GM23338 (cell line): Measurements from ENCODE around the gene MKRN1. TPM values are rescaled to one million over a fixed set of nuclear protein-coding genes. Genes with fewer than 3 reads are reported as not detected.
A peak's percentile ranks its signal among the peaks of the same experiment; 100 is the strongest.

ENCODE experiments used
- ATAC-seq: fragments of 200-7000 bp; cut with Tn5 transposase; 3 replicates; pipeline ENCODE4 v1.9.1; 2020
- DNase-seq: peaks from one replicate; pipeline ENCODE4 v3.0.0-alpha.2; 2015; ENCODE audit warnings: low spot score
- H2AFZ ChIP-seq: fragments of 200-600 bp; sonication (generic); 2 replicates; pipeline ENCODE4 v1.8.0; 2016; ENCODE audit warnings: antibody characterized with exemption, mild to moderate bottlenecking, moderate library complexity
- H3F3A ChIP-seq: fragments of 200-600 bp; sonication (generic); replicated peaks from 2 replicates; pipeline ENCODE4 v1.8.0; 2017; ENCODE audit warnings: antibody characterized with exemption, mixed run types, low read depth
- H3K27ac ChIP-seq: fragments of 200-600 bp; sonication (generic); 2 replicates; pipeline ENCODE4 v1.6.1; 2016; ENCODE audit warnings: low read depth
- H3K27me3 ChIP-seq: fragments of 200-600 bp; sonication (generic); 2 replicates; pipeline ENCODE4 v1.8.0; 2016; ENCODE audit warnings: mild to moderate bottlenecking, mixed run types, moderate library complexity; ENCODE audit not compliant: insufficient read depth
- H3K36me3 ChIP-seq: fragments of 200-600 bp; sonication (generic); 2 replicates; pipeline ENCODE4 v1.8.0; 2016; ENCODE audit warnings: mild to moderate bottlenecking; ENCODE audit not compliant: insufficient read depth
- H3K4me1 ChIP-seq: fragments of 200-600 bp; sonication (generic); 2 replicates; pipeline ENCODE4 v1.8.0; 2016; ENCODE audit warnings: mild to moderate bottlenecking, moderate library complexity; ENCODE audit not compliant: insufficient read depth
- H3K4me2 ChIP-seq: fragments of 200-600 bp; sonication (generic); 2 replicates; pipeline ENCODE4 v1.7.1; 2017; ENCODE audit warnings: mixed run types
- H3K4me3 ChIP-seq: fragments of 200-600 bp; sonication (generic); 2 replicates; pipeline ENCODE4 v1.6.1; 2016; ENCODE audit warnings: mixed run types
- H3K79me2 ChIP-seq: fragments of 200-600 bp; sonication (generic); replicated peaks from 2 replicates; pipeline ENCODE4 v1.8.0; 2017; ENCODE audit warnings: mild to moderate bottlenecking; ENCODE audit not compliant: insufficient read depth
- H3K9me2 ChIP-seq: fragments of 200-600 bp; sonication (generic); 2 replicates; pipeline ENCODE4 v1.8.0; 2017; ENCODE audit not compliant: insufficient read depth
- H4K20me1 ChIP-seq: fragments of 200-600 bp; sonication (generic); replicated peaks from 2 replicates; pipeline ENCODE4 v1.8.0; 2017; ENCODE audit warnings: mild to moderate bottlenecking; ENCODE audit not compliant: insufficient read depth
- H3K27ac Mint-ChIP-seq: 2 replicates; pipeline ENCODE4 v1.8.0; 2020; ENCODE audit warnings: inconsistent platforms, mild to moderate bottlenecking, moderate library complexity, mixed read lengths
- H3K27me3 Mint-ChIP-seq: 3 replicates; pipeline ENCODE4 v1.8.0; 2022; ENCODE audit warnings: low read depth, mild to moderate bottlenecking, moderate library complexity, mixed read lengths, inconsistent platforms; ENCODE audit not compliant: insufficient read depth, poor library complexity
- H3K36me3 Mint-ChIP-seq: 3 replicates; pipeline ENCODE4 v1.8.0; 2021; ENCODE audit warnings: low read depth, mild to moderate bottlenecking, inconsistent platforms, moderate library complexity, mixed read lengths
- H3K4me1 Mint-ChIP-seq: 3 replicates; pipeline ENCODE4 v1.8.0; 2020; ENCODE audit warnings: mild to moderate bottlenecking, inconsistent platforms, mixed read lengths
- H3K4me3 Mint-ChIP-seq: 3 replicates; pipeline ENCODE4 v1.8.0; 2021; ENCODE audit warnings: moderate library complexity, mild to moderate bottlenecking, inconsistent platforms, mixed read lengths
- H3K9me3 Mint-ChIP-seq: 3 replicates; pipeline ENCODE4 v1.8.0; 2020; ENCODE audit warnings: moderate library complexity, mild to moderate bottlenecking, inconsistent platforms, mixed read lengths
- CREB1 ChIP-seq: fragments of 250-450 bp; sonication (Bioruptor Pico); IDR thresholded peaks from 2 replicates; pipeline ENCODE4 v1.5.0; 2020; ENCODE audit warnings: low read depth, mild to moderate bottlenecking, moderate library complexity
- EZH2 ChIP-seq: fragments of 200-600 bp; sonication (generic); IDR thresholded peaks from one replicate; pipeline ENCODE4 v1.8.0; 2017; ENCODE audit warnings: antibody characterized with exemption, mild to moderate bottlenecking, low read depth; ENCODE audit not compliant: unreplicated experiment
- EZH2phosphoT487 ChIP-seq: fragments of 200-600 bp; sonication (generic); IDR thresholded peaks from one replicate; pipeline ENCODE4 v1.8.1; 2018; ENCODE audit warnings: antibody characterized with exemption; ENCODE audit not compliant: unreplicated experiment
- JUNB ChIP-seq: IDR thresholded peaks from one replicate; pipeline ENCODE4 v1.6.1; 2016; ENCODE audit warnings: antibody characterized with exemption; ENCODE audit not compliant: unreplicated experiment
- NANOG ChIP-seq: IDR thresholded peaks from 2 replicates; pipeline ENCODE4 v1.6.1; 2016; ENCODE audit warnings: antibody characterized with exemption, borderline replicate concordance
- POLR2AphosphoS5 ChIP-seq: IDR thresholded peaks from 2 replicates; pipeline ENCODE4 v1.6.1; 2016; ENCODE audit warnings: antibody characterized with exemption, low read depth
- STAT1 ChIP-seq: IDR thresholded peaks from one replicate; pipeline ENCODE4 v1.6.1; 2016; ENCODE audit warnings: antibody characterized with exemption; ENCODE audit not compliant: unreplicated experiment
- ZNF114 ChIP-seq: fragments of 250-450 bp; sonication (Bioruptor Pico); IDR thresholded peaks from 2 replicates; pipeline ENCODE4 v1.5.0; 2020; ENCODE audit warnings: mild to moderate bottlenecking, moderate library complexity
- ZNF331 ChIP-seq: fragments of 250-450 bp; sonication (Bioruptor Pico); IDR thresholded peaks from 2 replicates; pipeline ENCODE4 v1.5.0; 2020; ENCODE audit warnings: low read depth, mild to moderate bottlenecking, moderate library complexity
- polyA plus RNA-seq: library from polyadenylated mRNA; unstranded; fragments of >200 nt; fragmentation: Nextera tagmentation; extraction: Ambion mirVana; gene quantifications from 2 replicates; pipeline ENCODE4 v1.2.1, GENCODE V29; 2016
- total RNA-seq: library from RNA; depleted of rRNA; stranded (reverse); fragments of >200 nt; shearing (Covaris generic); gene quantifications from 2 replicates; pipeline ENCODE4 v1.2.3, GENCODE V29; 2014
- TF ChIP-seq, protein P1 (sequence below), 2 experiments: fragments of 200-600 bp in 1 of 2; sonication (generic) in 1 of 2; conservative IDR thresholded peaks; 2 replicates each; pipeline versions ENCODE4 v1.5.1 to v1.6.1; 2016 to 2017; ENCODE audit warnings: antibody characterized with exemption in 2 of 2, low read depth in 2 of 2, mild to moderate bottlenecking in 2 of 2, moderate library complexity in 1 of 2
- TF ChIP-seq, protein P2 (sequence below): IDR thresholded peaks from one replicate; pipeline ENCODE4 v1.6.1; 2018; ENCODE audit warnings: antibody characterized with exemption; ENCODE audit not compliant: unreplicated experiment
- TF ChIP-seq, protein P3 (sequence below): IDR thresholded peaks from 2 replicates; pipeline ENCODE4 v1.6.1; 2016; ENCODE audit warnings: antibody characterized with exemption

MKRN1 gene
- total and polyA plus RNA-seq, 2 experiments from 2014 or later, result 65.0 to 86.8 TPM

DNA sequence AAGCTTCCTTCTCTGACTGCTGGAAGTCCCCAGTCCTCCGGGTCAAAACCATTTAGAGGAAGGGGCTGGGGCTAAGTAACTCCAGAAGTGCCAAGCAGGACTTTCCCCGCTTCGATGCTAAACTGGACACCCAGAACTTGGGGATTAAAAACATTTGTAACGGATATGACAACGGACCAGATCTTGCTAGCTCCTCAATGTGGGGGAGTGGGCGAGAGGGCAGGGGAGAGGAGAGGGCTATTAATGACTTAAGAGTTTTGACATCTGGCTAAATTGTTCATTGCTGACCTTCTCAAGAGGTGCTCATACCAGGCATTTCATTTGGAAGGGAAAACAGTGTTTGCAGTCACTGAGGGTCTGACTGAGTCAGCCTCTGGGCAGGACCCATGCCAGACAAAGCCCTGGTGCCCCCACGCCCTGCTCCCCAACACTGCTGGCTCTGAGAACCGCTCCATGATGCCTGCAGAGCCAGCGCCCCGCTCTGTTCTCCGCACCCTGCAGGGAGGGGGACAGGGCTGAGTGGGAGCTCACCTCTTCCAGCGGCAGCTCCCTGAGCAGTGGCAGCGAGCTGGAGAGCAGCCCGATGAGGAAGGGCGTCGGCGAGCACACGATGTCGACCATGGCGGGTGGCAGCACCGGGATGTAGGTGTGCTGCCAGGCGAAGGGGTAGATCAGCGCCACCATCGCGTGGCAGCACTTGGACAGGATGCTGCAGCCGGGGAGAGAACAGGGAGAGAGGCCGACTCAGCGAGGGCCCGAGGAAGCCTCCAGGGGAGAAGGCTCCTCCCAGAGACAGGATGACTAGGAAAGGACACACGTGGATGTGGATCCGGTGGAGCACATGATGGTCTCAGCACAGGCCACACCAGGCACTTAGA lies 47.7 kb upstream of the MKRN1 start:
- peaks cover 4% of the 10 kb centered on the region; the same call in 1 of the 2 replicates for H3K9me2 ChIP-seq
- no peak overlapping the region for H3K4me2 ChIP-seq
- TF ChIP-seq EZH2phosphoT487, result no peak
- TF ChIP-seq, protein P1, sequence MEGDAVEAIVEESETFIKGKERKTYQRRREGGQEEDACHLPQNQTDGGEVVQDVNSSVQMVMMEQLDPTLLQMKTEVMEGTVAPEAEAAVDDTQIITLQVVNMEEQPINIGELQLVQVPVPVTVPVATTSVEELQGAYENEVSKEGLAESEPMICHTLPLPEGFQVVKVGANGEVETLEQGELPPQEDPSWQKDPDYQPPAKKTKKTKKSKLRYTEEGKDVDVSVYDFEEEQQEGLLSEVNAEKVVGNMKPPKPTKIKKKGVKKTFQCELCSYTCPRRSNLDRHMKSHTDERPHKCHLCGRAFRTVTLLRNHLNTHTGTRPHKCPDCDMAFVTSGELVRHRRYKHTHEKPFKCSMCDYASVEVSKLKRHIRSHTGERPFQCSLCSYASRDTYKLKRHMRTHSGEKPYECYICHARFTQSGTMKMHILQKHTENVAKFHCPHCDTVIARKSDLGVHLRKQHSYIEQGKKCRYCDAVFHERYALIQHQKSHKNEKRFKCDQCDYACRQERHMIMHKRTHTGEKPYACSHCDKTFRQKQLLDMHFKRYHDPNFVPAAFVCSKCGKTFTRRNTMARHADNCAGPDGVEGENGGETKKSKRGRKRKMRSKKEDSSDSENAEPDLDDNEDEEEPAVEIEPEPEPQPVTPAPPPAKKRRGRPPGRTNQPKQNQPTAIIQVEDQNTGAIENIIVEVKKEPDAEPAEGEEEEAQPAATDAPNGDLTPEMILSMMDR (conservative IDR thresholded peaks at IDR 0.05; ENCODE audit: low read depth in 2 of 2), result peak in 1 of 2 experiments; percentile 15; a peak in 1 of 4 replicates
- no peak overlapping the region for H3K4me3 ChIP-seq
- no peak overlapping the region for H3K27ac ChIP-seq
- no peak overlapping the region for H3K4me3 Mint-ChIP-seq
- no peaks in the 10 kb centered on the region for H4K20me1 ChIP-seq
- H3K27me3 ChIP-seq, result no peaks in the 10 kb centered on the region
- DNase-seq (no peak), ATAC-seq (peak; percentile 54)
- no peaks in the 10 kb centered on the region for H3K79me2 ChIP-seq
- no peaks in the 10 kb centered on the region; the same call in 2 of the 3 replicates for H3K9me3 Mint-ChIP-seq
- H3K4me1 ChIP-seq, result no peaks in the 10 kb centered on the region
- peaks cover 8% of the 10 kb centered on the region; the same call in 2 of the 3 replicates for H3K4me1 Mint-ChIP-seq
- no peaks in the 10 kb centered on the region for H3K36me3 ChIP-seq
- peaks cover 2% of the 10 kb centered on the region for H3K27me3 Mint-ChIP-seq
- H3K27ac Mint-ChIP-seq, result 0 out of 2 replicates have a peak overlapping the region, but pooled peaks have one; percentile 0
- H3F3A ChIP-seq, result no peaks in the 10 kb centered on the region
- no peak overlapping the region for H2AFZ ChIP-seq
- H3K36me3 Mint-ChIP-seq, result no peaks in the 10 kb centered on the region

DNA sequence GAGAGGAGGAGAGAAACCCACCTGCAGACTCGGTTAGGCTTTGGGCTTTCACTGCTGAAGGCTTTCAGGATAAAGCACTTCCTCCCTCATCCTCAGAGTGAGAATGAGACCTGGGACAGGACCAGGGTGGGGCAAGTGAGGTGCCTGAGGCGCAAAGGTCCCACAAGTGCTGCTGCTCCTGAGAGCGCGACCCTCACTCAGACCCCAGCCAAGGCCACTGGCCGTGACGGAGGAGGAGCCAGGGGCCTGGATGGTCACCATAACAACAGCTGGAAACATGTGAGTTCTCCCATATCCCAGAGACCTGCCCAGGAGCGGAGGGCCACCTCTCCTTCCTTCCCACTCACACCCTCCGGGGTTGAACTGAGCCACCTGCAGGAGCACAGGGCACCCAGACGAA lies 46.9 kb upstream of the MKRN1 start:
- no peak overlapping the region for H3K27ac Mint-ChIP-seq
- H3K36me3 Mint-ChIP-seq, result 0 out of 3 replicates have a peak, but pooled peaks cover 2% of the 10 kb centered on the region
- Histone ChIP-seq H3K4me3 (no peak overlapping the region), H3K27ac (no peak overlapping the region), H3F3A (no peaks in the 10 kb centered on the region), H3K4me1 (no peaks in the 10 kb centered on the region), H3K36me3 (no peaks in the 10 kb centered on the region), H3K4me2 (no peak overlapping the region), H2AFZ (0 out of 2 replicates have a peak overlapping the region, but pooled peaks have one; percentile 10), H3K79me2 (no peaks in the 10 kb centered on the region), H3K9me2 (peaks cover 4% of the 10 kb centered on the region; the same call in 1 of the 2 replicates), H4K20me1 (no peaks in the 10 kb centered on the region), H3K27me3 (no peaks in the 10 kb centered on the region)
- DNase-seq (peak; percentile 23), ATAC-seq (peak; percentile 64)
- no peak overlapping the region for H3K4me3 Mint-ChIP-seq
- peaks cover 8% of the 10 kb centered on the region; the same call in 2 of the 3 replicates for H3K4me1 Mint-ChIP-seq
- no peaks in the 10 kb centered on the region; the same call in 2 of the 3 replicates for H3K9me3 Mint-ChIP-seq
- H3K27me3 Mint-ChIP-seq, result no peaks in the 10 kb centered on the region
- TF ChIP-seq EZH2, result no peak
- no peak for TF ChIP-seq EZH2phosphoT487
- TF ChIP-seq, protein P2, sequence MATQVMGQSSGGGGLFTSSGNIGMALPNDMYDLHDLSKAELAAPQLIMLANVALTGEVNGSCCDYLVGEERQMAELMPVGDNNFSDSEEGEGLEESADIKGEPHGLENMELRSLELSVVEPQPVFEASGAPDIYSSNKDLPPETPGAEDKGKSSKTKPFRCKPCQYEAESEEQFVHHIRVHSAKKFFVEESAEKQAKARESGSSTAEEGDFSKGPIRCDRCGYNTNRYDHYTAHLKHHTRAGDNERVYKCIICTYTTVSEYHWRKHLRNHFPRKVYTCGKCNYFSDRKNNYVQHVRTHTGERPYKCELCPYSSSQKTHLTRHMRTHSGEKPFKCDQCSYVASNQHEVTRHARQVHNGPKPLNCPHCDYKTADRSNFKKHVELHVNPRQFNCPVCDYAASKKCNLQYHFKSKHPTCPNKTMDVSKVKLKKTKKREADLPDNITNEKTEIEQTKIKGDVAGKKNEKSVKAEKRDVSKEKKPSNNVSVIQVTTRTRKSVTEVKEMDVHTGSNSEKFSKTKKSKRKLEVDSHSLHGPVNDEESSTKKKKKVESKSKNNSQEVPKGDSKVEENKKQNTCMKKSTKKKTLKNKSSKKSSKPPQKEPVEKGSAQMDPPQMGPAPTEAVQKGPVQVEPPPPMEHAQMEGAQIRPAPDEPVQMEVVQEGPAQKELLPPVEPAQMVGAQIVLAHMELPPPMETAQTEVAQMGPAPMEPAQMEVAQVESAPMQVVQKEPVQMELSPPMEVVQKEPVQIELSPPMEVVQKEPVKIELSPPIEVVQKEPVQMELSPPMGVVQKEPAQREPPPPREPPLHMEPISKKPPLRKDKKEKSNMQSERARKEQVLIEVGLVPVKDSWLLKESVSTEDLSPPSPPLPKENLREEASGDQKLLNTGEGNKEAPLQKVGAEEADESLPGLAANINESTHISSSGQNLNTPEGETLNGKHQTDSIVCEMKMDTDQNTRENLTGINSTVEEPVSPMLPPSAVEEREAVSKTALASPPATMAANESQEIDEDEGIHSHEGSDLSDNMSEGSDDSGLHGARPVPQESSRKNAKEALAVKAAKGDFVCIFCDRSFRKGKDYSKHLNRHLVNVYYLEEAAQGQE, result no peak
- no peak for TF ChIP-seq NANOG
- TF ChIP-seq ZNF114 (CRISPR knock-in tag), result no peak
- TF ChIP-seq, protein P1 (conservative IDR thresholded peaks at IDR 0.05; ENCODE audit: low read depth in 2 of 2), result no peak
- TF ChIP-seq JUNB, result no peak
- no peak for TF ChIP-seq CREB1 (CRISPR knock-in tag)
- no peak for TF ChIP-seq ZNF331 (CRISPR knock-in tag)
- TF ChIP-seq, protein P3, sequence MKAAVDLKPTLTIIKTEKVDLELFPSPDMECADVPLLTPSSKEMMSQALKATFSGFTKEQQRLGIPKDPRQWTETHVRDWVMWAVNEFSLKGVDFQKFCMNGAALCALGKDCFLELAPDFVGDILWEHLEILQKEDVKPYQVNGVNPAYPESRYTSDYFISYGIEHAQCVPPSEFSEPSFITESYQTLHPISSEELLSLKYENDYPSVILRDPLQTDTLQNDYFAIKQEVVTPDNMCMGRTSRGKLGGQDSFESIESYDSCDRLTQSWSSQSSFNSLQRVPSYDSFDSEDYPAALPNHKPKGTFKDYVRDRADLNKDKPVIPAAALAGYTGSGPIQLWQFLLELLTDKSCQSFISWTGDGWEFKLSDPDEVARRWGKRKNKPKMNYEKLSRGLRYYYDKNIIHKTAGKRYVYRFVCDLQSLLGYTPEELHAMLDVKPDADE, result no peak
- no peak for TF ChIP-seq STAT1
- TF ChIP-seq POLR2AphosphoS5, result no peak
